ENCODE results near the gene MARCHF2.
"Not testable (repeated sequence)": the region's sequence is repeated elsewhere in the genome, so short reads cannot be mapped to it uniquely, and the experiment has no call there.

The MARCHF2 gene

GRCh38 chr19:8387688-8388611 is 25.2 kb upstream of the MARCHF2 start:
- no peak for DNase-seq

- DNase-seq = no peak
Measured at GRCh38 chr19:8388612-8388958, 24.5 kb upstream of the MARCHF2 start.

GRCh38 chr19:8389891-8390616 is 23.1 kb upstream of the MARCHF2 start, which contains the start of gene RAB11B:
Gene RAB11B, plus strand, starts transcription at chr19:8390360. Its CDS starts 57 bp downstream, at chr19:8390417.
- peak; percentile 99 for DNase-seq

GRCh38 chr19:8390617-8390981 is 22.5 kb upstream of the MARCHF2 start:
- DNase-seq = peak; percentile 61

- DNase-seq = no peak
Measured at GRCh38 chr19:8391198-8392016, 21.7 kb upstream of the MARCHF2 start.

- no peak for DNase-seq
Measured at GRCh38 chr19:8392017-8392591, 21.0 kb upstream of the MARCHF2 start.

- DNase-seq = no peak
Measured at GRCh38 chr19:8393192-8393870, 19.8 kb upstream of the MARCHF2 start.

GRCh38 chr19:8393871-8394250 is 19.2 kb upstream of the MARCHF2 start:
- DNase-seq = no peak

GRCh38 chr19:8395621-8396082 is 17.5 kb upstream of the MARCHF2 start:
- DNase-seq = no peak

- DNase-seq = no peak
Measured at GRCh38 chr19:8396185-8396562, 16.9 kb upstream of the MARCHF2 start.

- no peak for DNase-seq
Measured at GRCh38 chr19:8396563-8397203, 16.4 kb upstream of the MARCHF2 start.

GRCh38 chr19:8397271-8397670 is 15.8 kb upstream of the MARCHF2 start:
- no peak for DNase-seq

GRCh38 chr19:8397746-8398310 is 15.3 kb upstream of the MARCHF2 start:
- no peak for DNase-seq

- no peak for DNase-seq
Measured at GRCh38 chr19:8398311-8398771, 14.8 kb upstream of the MARCHF2 start.

GRCh38 chr19:8399681-8400188 is 13.4 kb upstream of the MARCHF2 start:
- DNase-seq = no peak

GRCh38 chr19:8401981-8402411 is 11.1 kb upstream of the MARCHF2 start:
- DNase-seq = no peak

GRCh38 chr19:8403098-8403819 is 9.8 kb upstream of the MARCHF2 start:
- DNase-seq = no peak

GRCh38 chr19:8403820-8404109 is 9.3 kb upstream of the MARCHF2 start:
- no peak for DNase-seq

GRCh38 chr19:8404391-8405151 is 8.5 kb upstream of the MARCHF2 start:
- DNase-seq = no peak

- not testable (repeated sequence) for DNase-seq
Measured at GRCh38 chr19:8410718-8411117, 2.4 kb upstream of the MARCHF2 start.

All from DMS 273 treated with DMSO at 0.1 percent for 48 hours (cell line).